Glutamatergic neuron (in vitro differentiated cells): ENCODE data around the gene ILKAP. TPM values are rescaled to one million over a fixed set of nuclear protein-coding genes. Genes with fewer than 3 reads are reported as not detected.

ENCODE experiments used
- DNase-seq: peaks from one replicate; pipeline ENCODE4 v3.0.0; 2022
- H3K27ac Mint-ChIP-seq: one replicate; pipeline ENCODE4 v1.8.0; 2020; ENCODE audit warnings: mild to moderate bottlenecking, mixed read lengths, inconsistent platforms; ENCODE audit not compliant: unreplicated experiment
- H3K27me3 Mint-ChIP-seq: one replicate; pipeline ENCODE4 v1.8.0; 2020; ENCODE audit warnings: mild to moderate bottlenecking, moderate library complexity, mixed read lengths, inconsistent platforms; ENCODE audit not compliant: unreplicated experiment
- H3K36me3 Mint-ChIP-seq: one replicate; pipeline ENCODE4 v1.8.0; 2020; ENCODE audit warnings: mild to moderate bottlenecking, mixed read lengths, inconsistent platforms; ENCODE audit not compliant: unreplicated experiment
- H3K4me1 Mint-ChIP-seq: one replicate; pipeline ENCODE4 v1.8.0; 2020; ENCODE audit warnings: mild to moderate bottlenecking, low read depth, mixed read lengths, inconsistent platforms; ENCODE audit not compliant: unreplicated experiment
- H3K4me3 Mint-ChIP-seq: one replicate; pipeline ENCODE4 v1.8.0; 2020; ENCODE audit warnings: mild to moderate bottlenecking, mixed read lengths, inconsistent platforms; ENCODE audit not compliant: unreplicated experiment
- H3K9me3 Mint-ChIP-seq: one replicate; pipeline ENCODE4 v1.8.0; 2020; ENCODE audit warnings: mild to moderate bottlenecking, moderate library complexity, mixed read lengths, inconsistent platforms; ENCODE audit not compliant: unreplicated experiment
- CTCF ChIP-seq: fragments of 200-600 bp; sonication (generic); IDR thresholded peaks from one replicate; pipeline ENCODE4 v1.5.0; 2021; ENCODE audit not compliant: partially characterized antibody, unreplicated experiment
- total RNA-seq: library from RNA; stranded (reverse); fragmentation: NEBNext Ultra II Directional; extraction: Animal tissue kit (Norgen Biotek cat#: 25700); gene quantifications from one replicate; pipeline ENCODE4 v1.2.1, GENCODE V29; 2021; ENCODE audit not compliant: unreplicated experiment

Gene ILKAP
- total RNA-seq, 1 donor from 2014 or later, result 61.3 TPM

GRCh38 chr2:238225121-238225520, 21.6 kb upstream of the ILKAP start:
- Mint-ChIP-seq H3K27ac (no peak overlapping the region), H3K4me1 (peaks cover 3% of the 10 kb centered on the region), H3K9me3 (peaks cover 4% of the 10 kb centered on the region), H3K36me3 (peaks cover 5% of the 10 kb centered on the region), H3K4me3 (no peak overlapping the region), H3K27me3 (no peaks in the 10 kb centered on the region)
- DNase-seq, result no peak
- TF ChIP-seq CTCF, result no peak

- Mint-ChIP-seq H3K9me3 (peaks cover 1% of the 10 kb centered on the region), H3K4me3 (no peak overlapping the region), H3K27me3 (no peaks in the 10 kb centered on the region), H3K4me1 (peaks cover 3% of the 10 kb centered on the region), H3K27ac (no peak overlapping the region), H3K36me3 (peaks cover 5% of the 10 kb centered on the region)
- TF ChIP-seq CTCF, result no peak
- no peak for DNase-seq
Measured at GRCh38 chr2:238224356-238225035, 21.0 kb upstream of the ILKAP start.

- no peaks in the 10 kb centered on the region for H3K27me3 Mint-ChIP-seq
- H3K4me3 Mint-ChIP-seq, result no peak overlapping the region
Measured at GRCh38 chr2:238220892-238221521, 17.5 kb upstream of the ILKAP start.

GRCh38 chr2:238220274-238220891, 16.9 kb upstream of the ILKAP start:
- H3K27me3 Mint-ChIP-seq, result no peaks in the 10 kb centered on the region
- peaks cover 1% of the 10 kb centered on the region for H3K36me3 Mint-ChIP-seq
- H3K9me3 Mint-ChIP-seq, result no peaks in the 10 kb centered on the region
- peaks cover 6% of the 10 kb centered on the region for H3K4me1 Mint-ChIP-seq
- no peak for DNase-seq
- H3K4me3 Mint-ChIP-seq, result no peak overlapping the region
- no peak overlapping the region for H3K27ac Mint-ChIP-seq
- TF ChIP-seq CTCF, result no peak

More at GRCh38 chr2:238220892-238221521, 17.5 kb upstream of the ILKAP start:
- Mint-ChIP-seq H3K27ac (no peak overlapping the region), H3K36me3 (peaks cover 5% of the 10 kb centered on the region), H3K4me1 (peaks cover 6% of the 10 kb centered on the region), H3K9me3 (no peaks in the 10 kb centered on the region)
- DNase-seq, result no peak
- no peak for TF ChIP-seq CTCF
